Effector memory CD4-positive, alpha-beta T cell (primary cell): Measurements from ENCODE around the gene ASTN2.

ENCODE experiments used
- DNase-seq, 3 donors: peaks; one replicate each; pipeline ENCODE4 v3.0.0-alpha.2; 2020
- H3K27ac ChIP-seq: 2 replicates; pipeline ENCODE4 v1.7.0; 2013; ENCODE audit warnings: mild to moderate bottlenecking, low read length, moderate library complexity; ENCODE audit not compliant: insufficient read depth, poor library complexity, severe bottlenecking
- H3K27me3 ChIP-seq: replicated peaks from 2 replicates; pipeline ENCODE4 v1.7.0; 2013; ENCODE audit warnings: mild to moderate bottlenecking, low read length; ENCODE audit not compliant: insufficient read depth, control insufficient read depth, poor library complexity, severe bottlenecking
- H3K36me3 ChIP-seq: 2 replicates; pipeline ENCODE4 v1.7.0; 2013; ENCODE audit warnings: mild to moderate bottlenecking, low read length, moderate library complexity; ENCODE audit not compliant: control insufficient read depth, insufficient read depth
- H3K4me1 ChIP-seq: 2 replicates; pipeline ENCODE4 v1.7.0; 2013; ENCODE audit warnings: low read length, mild to moderate bottlenecking; ENCODE audit not compliant: control insufficient read depth, insufficient read depth, poor library complexity, severe bottlenecking
- H3K4me3 ChIP-seq: 2 replicates; pipeline ENCODE4 v1.7.0; 2013; ENCODE audit warnings: low read length, low read depth, mild to moderate bottlenecking; ENCODE audit not compliant: insufficient read depth, poor library complexity, severe bottlenecking
- H3K9me3 ChIP-seq: 2 replicates; pipeline ENCODE4 v1.7.0; 2013; ENCODE audit warnings: mild to moderate bottlenecking, low read length, moderate library complexity; ENCODE audit not compliant: control insufficient read depth

The ASTN2 gene

DNA sequence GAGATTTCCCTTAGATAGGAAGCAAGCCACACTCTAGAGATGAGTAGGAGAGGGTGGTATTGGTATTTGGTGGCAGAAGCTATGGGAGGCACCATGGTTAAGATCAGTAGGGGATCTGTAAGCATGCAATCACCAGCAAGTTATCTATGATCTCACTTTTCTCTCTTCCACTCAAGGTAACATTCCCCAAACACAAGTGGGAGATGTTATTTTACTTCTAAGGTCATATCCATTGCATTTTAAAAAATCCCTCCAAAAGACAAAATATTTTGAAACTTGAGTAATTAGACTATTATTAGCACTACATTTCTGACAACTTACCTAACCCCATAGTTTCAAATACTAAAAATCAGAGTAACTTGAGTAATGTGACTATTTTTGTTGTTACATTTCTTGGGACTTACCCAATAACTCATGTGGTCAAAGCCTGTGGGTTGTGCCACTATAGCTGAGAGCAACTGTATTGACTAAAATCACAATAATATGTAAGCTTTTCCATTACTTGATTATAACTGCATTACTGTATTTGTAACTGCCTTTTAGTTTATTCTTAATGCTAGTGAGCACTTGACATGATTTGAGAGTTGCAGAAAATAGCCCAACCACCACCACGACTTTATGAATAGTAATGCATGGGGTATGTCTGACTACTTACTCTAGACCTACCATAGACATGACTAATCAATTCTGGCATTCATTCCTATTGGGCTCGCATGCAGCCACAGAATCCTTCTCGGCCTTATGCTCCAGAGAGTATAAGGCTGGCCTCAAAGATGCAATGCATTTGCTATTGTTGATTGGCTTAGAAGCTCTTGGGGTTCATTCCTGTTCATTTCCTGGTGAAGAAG lies 463.0 kb downstream of the ASTN2 start:
- no peak for DNase-seq
- Histone ChIP-seq H3K4me1 (no peaks in the 10 kb centered on the region), H3K9me3 (no peaks in the 10 kb centered on the region), H3K36me3 (no peaks in the 10 kb centered on the region), H3K4me3 (no peak overlapping the region), H3K27me3 (no peaks in the 10 kb centered on the region), H3K27ac (no peak overlapping the region)

DNA sequence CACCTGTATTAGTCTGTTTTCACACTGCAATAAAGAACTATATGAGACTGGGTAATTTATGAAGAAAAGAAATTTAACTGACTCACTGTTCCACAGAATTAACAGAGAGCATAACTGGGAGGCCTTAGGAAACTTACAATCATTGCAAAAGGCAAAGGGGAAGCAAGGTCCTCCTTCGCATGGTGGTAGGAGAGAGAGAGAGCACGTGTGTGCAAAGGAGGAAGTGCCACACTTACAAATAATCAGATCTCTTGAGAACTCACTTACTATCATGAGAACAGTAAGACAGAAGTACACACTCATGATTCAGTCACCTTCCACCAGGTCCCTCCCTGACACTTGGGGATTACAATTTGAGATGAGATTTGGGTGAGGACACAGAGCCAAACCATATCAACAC lies 469.0 kb downstream of the ASTN2 start:
- H3K27ac ChIP-seq, result no peak overlapping the region
- H3K4me1 ChIP-seq, result no peaks in the 10 kb centered on the region
- no peaks in the 10 kb centered on the region for H3K36me3 ChIP-seq
- DNase-seq, result no peak
- H3K27me3 ChIP-seq, result no peaks in the 10 kb centered on the region
- no peaks in the 10 kb centered on the region for H3K9me3 ChIP-seq
- H3K4me3 ChIP-seq, result no peak overlapping the region

DNA sequence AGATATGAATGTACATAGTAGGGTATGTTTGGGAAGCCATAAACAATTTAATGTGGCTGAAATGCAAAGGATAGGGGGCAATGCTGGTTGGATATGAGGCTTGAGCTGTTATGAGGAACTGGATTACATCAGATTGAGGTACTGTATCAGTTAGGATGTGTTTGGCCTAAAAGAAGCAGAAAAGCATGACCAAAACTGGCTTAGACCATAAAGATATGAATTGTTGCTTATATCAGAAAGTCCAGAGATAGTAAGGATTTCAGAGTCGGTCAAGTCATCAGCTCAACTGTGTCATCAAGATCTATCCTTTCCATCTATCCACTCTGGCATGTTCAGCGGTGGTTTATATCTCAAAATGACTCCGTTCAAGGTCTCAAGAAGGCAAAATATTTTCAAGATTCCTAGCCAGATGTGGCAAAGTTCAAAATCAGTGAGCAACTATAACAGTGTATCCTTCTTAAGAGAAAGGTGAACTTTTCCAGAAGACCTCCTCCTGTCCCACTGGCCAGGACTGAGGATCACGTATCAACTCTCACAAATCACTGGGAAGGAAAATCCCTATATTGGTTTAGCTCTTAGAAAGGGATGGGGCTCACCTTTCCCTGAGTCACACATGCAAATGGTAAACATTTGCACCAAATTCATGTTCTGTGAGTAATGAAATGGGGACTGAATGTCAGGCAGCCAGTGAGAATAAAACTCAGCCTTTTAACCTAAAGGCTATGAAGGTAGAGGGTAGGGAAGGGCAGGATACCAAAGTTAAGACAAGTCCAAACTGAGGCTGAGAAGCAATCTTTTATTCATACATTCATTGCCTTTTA lies 469.9 kb downstream of the ASTN2 start:
- no peaks in the 10 kb centered on the region for H3K9me3 ChIP-seq
- H3K4me3 ChIP-seq, result no peak overlapping the region
- H3K27me3 ChIP-seq, result no peaks in the 10 kb centered on the region
- no peak overlapping the region for H3K27ac ChIP-seq
- no peak for DNase-seq
- H3K36me3 ChIP-seq, result no peaks in the 10 kb centered on the region
- no peaks in the 10 kb centered on the region for H3K4me1 ChIP-seq

DNA sequence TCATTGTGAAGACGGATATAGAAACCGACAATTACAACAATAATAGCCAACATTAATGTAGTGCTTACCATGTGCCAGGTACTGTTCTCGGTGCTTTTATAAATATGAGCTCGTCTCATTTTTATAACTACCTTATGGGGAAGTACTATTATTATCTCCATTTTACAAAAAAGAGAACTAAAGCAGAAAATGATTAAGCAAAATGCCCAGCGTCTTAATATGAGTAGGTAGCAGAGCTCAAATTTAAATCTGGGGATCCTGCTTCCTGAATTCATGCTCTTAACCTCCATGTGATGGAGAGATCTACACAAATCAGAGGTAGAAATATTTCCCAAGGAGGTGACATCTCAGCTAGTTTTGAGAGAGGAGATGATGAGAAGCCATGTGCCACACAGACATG lies 470.9 kb downstream of the ASTN2 start:
- Histone ChIP-seq H3K27me3 (no peaks in the 10 kb centered on the region), H3K4me3 (no peak overlapping the region), H3K9me3 (no peaks in the 10 kb centered on the region), H3K4me1 (no peaks in the 10 kb centered on the region), H3K36me3 (no peaks in the 10 kb centered on the region), H3K27ac (no peak overlapping the region)
- no peak for DNase-seq

DNA sequence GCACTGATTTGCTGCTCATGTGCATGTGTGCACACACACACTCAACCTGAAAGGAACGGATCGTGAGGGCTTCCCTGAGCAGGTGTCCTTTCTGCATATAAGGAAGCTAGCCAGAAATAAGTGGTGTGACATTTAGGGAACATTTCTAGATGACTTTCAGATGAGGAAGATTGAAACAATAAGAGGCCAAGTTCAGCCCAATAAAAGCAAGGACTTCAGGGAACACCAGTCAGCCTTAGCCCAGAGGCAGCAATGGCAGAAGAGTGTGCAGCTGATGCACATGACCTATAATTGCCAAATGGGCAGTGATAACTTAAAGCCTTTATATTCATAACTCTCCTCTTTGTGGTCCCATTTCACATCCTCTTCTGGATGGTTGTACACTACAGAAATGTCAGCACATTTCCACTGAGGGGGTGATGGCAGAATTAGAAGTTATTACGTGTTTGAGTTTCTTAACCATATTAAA lies 472.2 kb downstream of the ASTN2 start:
- DNase-seq, result no peak
- no peaks in the 10 kb centered on the region for H3K4me1 ChIP-seq

DNA sequence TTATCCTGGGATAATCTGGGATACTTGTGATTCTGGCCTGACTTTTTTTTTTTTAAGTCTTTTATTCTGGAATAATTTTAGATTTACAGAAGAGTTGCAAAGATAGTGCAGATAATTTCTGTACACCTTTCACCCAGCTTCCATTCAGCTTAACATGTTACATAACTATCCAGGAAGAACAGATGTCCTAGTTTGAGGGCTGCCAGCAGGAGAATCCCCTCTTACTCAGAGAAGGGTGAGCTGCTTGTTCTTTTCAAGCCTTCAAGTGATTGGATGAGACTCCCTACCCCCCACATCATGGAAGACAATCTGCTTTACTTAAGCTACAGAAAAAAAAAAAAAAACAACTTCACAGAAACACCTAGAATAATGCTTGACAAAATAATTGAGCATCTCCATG lies 473.6 kb downstream of the ASTN2 start:
- H3K27ac ChIP-seq, result no peak overlapping the region
- no peaks in the 10 kb centered on the region for H3K27me3 ChIP-seq
- no peak overlapping the region for H3K4me3 ChIP-seq
- no peaks in the 10 kb centered on the region for H3K4me1 ChIP-seq
- H3K9me3 ChIP-seq, result no peaks in the 10 kb centered on the region
- no peaks in the 10 kb centered on the region for H3K36me3 ChIP-seq
- DNase-seq, result no peak

More for the DNA sequence above, 472.2 kb downstream of the ASTN2 start:
- H3K36me3 ChIP-seq, result no peaks in the 10 kb centered on the region
- no peaks in the 10 kb centered on the region for H3K27me3 ChIP-seq
- H3K27ac ChIP-seq, result no peak overlapping the region
- no peaks in the 10 kb centered on the region for H3K9me3 ChIP-seq
- no peak overlapping the region for H3K4me3 ChIP-seq

DNA sequence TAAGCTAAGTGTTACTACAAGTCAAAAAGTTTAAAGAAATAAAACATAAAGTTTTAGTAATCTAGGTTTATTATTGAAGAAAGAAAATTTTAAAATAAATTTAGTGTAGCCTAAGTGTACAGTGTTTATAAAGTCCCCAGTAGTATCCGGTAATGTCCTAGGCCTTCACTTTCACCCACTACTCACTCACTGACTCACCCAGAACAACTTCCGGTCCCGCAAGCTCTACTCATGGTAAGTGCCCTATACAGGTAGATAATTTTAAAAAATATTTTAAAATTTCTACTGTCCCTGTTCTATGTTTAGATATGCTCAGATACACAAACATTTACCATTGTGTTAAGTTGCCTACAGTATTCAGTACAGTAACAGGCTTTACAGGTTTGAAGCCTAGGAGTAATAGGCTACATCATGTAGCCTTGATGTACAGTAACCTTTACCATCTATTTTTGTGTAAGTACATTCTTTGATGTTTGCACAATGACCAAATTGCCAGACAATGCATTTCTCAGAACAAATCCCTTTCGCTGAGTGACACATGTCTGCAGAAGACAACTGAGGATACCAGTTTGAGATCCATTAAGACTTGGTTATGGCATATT lies 474.1 kb downstream of the ASTN2 start:
- H3K9me3 ChIP-seq, result no peaks in the 10 kb centered on the region
- no peak for DNase-seq
- no peaks in the 10 kb centered on the region for H3K4me1 ChIP-seq
- no peaks in the 10 kb centered on the region for H3K36me3 ChIP-seq
- H3K4me3 ChIP-seq, result no peak overlapping the region
- H3K27me3 ChIP-seq, result no peaks in the 10 kb centered on the region
- no peak overlapping the region for H3K27ac ChIP-seq

DNA sequence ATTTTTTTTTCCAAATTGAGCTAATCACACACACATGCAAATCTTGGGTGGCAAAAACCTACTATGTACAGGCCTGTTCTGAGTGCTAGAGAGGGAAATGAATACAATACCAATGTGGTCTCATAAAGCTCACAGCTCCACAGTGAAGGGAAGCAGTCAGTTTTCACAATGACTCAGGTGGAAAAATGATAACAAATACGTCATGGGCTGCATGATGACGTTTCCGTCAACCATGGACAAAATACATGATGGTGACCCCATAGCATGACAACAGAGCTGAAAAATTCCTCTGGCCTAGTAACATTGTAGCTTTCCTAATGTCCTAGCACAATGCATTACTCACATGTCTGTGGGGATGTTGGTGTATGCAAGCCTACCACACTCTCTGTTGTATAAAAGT lies 475.2 kb downstream of the ASTN2 start:
- DNase-seq, result no peak
- H3K27ac ChIP-seq, result no peak overlapping the region
- no peaks in the 10 kb centered on the region for H3K9me3 ChIP-seq
- no peaks in the 10 kb centered on the region for H3K36me3 ChIP-seq
- H3K4me3 ChIP-seq, result no peak overlapping the region
- H3K27me3 ChIP-seq, result no peaks in the 10 kb centered on the region
- no peaks in the 10 kb centered on the region for H3K4me1 ChIP-seq

DNA sequence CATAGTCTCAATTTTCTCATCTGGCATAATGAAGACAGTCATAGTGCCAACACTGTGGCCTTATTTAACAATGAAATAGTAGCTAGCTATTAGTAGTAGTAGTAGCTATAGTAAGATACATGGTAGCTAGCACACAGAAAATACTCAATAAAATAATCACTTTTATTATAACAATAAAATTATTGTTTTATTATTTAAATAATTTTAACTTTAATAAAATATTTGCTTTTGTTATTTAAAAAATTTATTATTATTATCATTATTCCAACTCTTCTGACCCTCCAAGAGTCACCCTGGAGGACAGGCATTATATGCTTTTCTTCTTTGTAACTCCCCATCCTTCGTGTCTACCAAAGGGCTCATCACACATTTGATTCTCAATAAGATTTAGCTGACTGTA lies 475.7 kb downstream of the ASTN2 start:
- Histone ChIP-seq H3K4me3 (no peak overlapping the region), H3K27ac (no peak overlapping the region), H3K9me3 (no peaks in the 10 kb centered on the region), H3K36me3 (no peaks in the 10 kb centered on the region), H3K27me3 (no peaks in the 10 kb centered on the region), H3K4me1 (no peaks in the 10 kb centered on the region)
- no peak for DNase-seq

DNA sequence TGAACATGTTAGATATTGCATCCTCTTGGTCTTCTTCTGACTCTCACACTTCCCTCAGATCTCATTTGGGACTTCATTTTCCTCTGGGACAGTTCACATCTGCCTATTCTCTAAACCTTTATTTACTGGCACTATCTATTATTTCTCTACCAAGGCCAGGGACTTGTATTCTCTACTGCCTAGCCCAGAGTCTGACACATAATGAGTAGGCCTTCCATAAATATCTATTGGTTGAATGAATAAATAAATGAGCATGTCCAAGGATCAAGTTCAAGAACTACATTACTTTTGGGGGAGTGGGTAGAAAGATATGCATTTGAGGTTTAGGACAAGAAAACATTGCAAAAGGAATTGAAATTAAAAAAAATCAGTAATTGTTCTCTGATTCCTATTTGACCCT lies 477.5 kb downstream of the ASTN2 start:
- no peak overlapping the region for H3K27ac ChIP-seq
- DNase-seq, result no peak
- H3K4me3 ChIP-seq, result no peak overlapping the region
- H3K27me3 ChIP-seq, result no peaks in the 10 kb centered on the region
- no peaks in the 10 kb centered on the region for H3K4me1 ChIP-seq
- no peaks in the 10 kb centered on the region for H3K36me3 ChIP-seq
- no peaks in the 10 kb centered on the region for H3K9me3 ChIP-seq
